HFF-Myc (cell line): ENCODE measurements around the gene PNPLA2.

Experiments
- DNase-seq: peaks from one replicate; pipeline ENCODE4 v3.0.0-alpha.2; 2011; ENCODE audit warnings: low read depth; ENCODE audit errors: extremely low read depth
- H3K4me3 ChIP-seq: replicated peaks from 2 replicates; pipeline ENCODE4 v1.5.1; 2011; ENCODE audit warnings: low read depth, mild to moderate bottlenecking, control low read depth, low read length
- CTCF ChIP-seq: IDR thresholded peaks from 2 replicates; pipeline ENCODE4 v1.5.1; 2012; ENCODE audit warnings: mild to moderate bottlenecking, low read depth, low read length, control low read depth; ENCODE audit errors: missing control alignments

Gene PNPLA2

GRCh38 chr11:827146-827896 lies 8.6 kb downstream of the PNPLA2 start:
- DNase-seq, result no peak
- no peak for TF ChIP-seq CTCF
- 0 out of 2 replicates have a peak overlapping the region, but pooled peaks have one; percentile 7 for H3K4me3 ChIP-seq

- no peak for DNase-seq
- 0 out of 2 replicates have a peak within 1 kb of the TSS, but pooled peaks have one; percentile 7 for H3K4me3 ChIP-seq
- TF ChIP-seq CTCF, result no peak
Observed at GRCh38 chr11:827897-828192, 9.1 kb downstream of the PNPLA2 start, which contains the start of gene CRACR2B. Gene CRACR2B (plus strand): TSS chr11:827919. CDS start chr11:828608, 689 bp downstream.

- no peak overlapping the region for H3K4me3 ChIP-seq
- no peak for DNase-seq
- TF ChIP-seq CTCF, result no peak
Observed at GRCh38 chr11:828506-829175, 9.9 kb downstream of the PNPLA2 start.

GRCh38 chr11:829176-829846 lies 10.6 kb downstream of the PNPLA2 start:
- H3K4me3 ChIP-seq, result peak overlapping the region; percentile 19
- TF ChIP-seq CTCF, result no peak
- DNase-seq, result no peak

GRCh38 chr11:829847-830294 lies 11.2 kb downstream of the PNPLA2 start:
- H3K4me3 ChIP-seq, result peak overlapping the region; percentile 19
- no peak for TF ChIP-seq CTCF

GRCh38 chr11:830295-831117 lies 11.8 kb downstream of the PNPLA2 start:
- peak overlapping the region; percentile 28 for H3K4me3 ChIP-seq
- TF ChIP-seq CTCF, result no peak
- no peak for DNase-seq

More at GRCh38 chr11:829847-830294, 11.2 kb downstream of the PNPLA2 start:
- no peak for DNase-seq
